Measurements from ENCODE around the gene FCN2.

DNA sequence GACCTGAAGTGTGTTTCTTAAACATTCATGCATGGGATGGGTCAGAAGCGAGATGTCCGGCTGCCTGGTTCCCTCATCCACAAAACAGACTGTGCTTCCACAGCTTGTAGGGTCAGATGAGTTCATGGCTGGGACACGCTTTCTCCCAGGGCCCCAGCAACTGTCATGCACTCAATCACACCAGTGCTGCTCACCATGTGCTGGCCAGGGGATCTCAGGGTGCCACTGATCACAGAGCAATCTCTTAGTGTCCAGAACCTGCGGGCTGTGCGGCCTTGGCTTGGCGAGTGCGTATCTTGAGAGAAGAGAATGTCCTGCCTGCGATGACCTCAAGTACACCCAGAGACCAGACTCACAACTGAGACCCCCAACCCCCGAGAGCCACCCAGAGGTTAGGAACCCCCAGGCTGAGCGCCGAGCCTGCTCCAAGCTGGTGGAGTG, 26.0 kb upstream of the FCN2 start:
- TF ChIP-seq POLR2A (IDR thresholded peaks at IDR 0.05): no peak
- TF ChIP-seq, protein P1, sequence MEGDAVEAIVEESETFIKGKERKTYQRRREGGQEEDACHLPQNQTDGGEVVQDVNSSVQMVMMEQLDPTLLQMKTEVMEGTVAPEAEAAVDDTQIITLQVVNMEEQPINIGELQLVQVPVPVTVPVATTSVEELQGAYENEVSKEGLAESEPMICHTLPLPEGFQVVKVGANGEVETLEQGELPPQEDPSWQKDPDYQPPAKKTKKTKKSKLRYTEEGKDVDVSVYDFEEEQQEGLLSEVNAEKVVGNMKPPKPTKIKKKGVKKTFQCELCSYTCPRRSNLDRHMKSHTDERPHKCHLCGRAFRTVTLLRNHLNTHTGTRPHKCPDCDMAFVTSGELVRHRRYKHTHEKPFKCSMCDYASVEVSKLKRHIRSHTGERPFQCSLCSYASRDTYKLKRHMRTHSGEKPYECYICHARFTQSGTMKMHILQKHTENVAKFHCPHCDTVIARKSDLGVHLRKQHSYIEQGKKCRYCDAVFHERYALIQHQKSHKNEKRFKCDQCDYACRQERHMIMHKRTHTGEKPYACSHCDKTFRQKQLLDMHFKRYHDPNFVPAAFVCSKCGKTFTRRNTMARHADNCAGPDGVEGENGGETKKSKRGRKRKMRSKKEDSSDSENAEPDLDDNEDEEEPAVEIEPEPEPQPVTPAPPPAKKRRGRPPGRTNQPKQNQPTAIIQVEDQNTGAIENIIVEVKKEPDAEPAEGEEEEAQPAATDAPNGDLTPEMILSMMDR (IDR thresholded peaks at IDR 0.05): no peak
